ENCODE data around the gene PDE6A.

The PDE6A gene

GRCh38 chr5:149808264-149808982 lies 136.2 kb downstream of the PDE6A start:
- DNase-seq = no peak
